ENCODE data around the gene NDUFA13.

Gene NDUFA13

GRCh38 chr19:19543640-19544039, 27.6 kb downstream of the NDUFA13 start:
- Histone ChIP-seq H3K4me2 (ENCODE audit: low read depth, low read length) (no peak overlapping the region), H3K79me2 (ENCODE audit: low read length) (no peaks in the 10 kb centered on the region), H3K9me2 (replicated peaks; ENCODE audit: insufficient read depth, low read length) (no peaks in the 10 kb centered on the region), H2AFZ (ENCODE audit: low read length) (no peak overlapping the region), H3K27me3 (replicated peaks; ENCODE audit: insufficient read depth, low read length) (peaks cover 4% of the 10 kb centered on the region), H3K9me3 (replicated peaks; ENCODE audit: insufficient read depth, low read length) (no peaks in the 10 kb centered on the region), H3K27ac (ENCODE audit: low read length) (no peak overlapping the region), H4K20me1 (ENCODE audit: insufficient read depth, low read length) (no peaks in the 10 kb centered on the region), H3K4me3 (ENCODE audit: low read length) (no peak overlapping the region), H3F3A (ENCODE audit: insufficient read depth, low read length) (no peaks in the 10 kb centered on the region), H3K4me1 (ENCODE audit: low read length) (no peaks in the 10 kb centered on the region), H3K36me3 (replicated peaks; ENCODE audit: insufficient read depth, low read length) (no peaks in the 10 kb centered on the region), H3K9ac (ENCODE audit: low read length) (no peak overlapping the region)
- TF ChIP-seq CTCF (IDR thresholded peaks at IDR 0.05; ENCODE audit: low read length) (no peak), EZH2phosphoT487 (IDR thresholded peaks at IDR 0.05; ENCODE audit: low read length) (no peak), EZH2 (optimal IDR thresholded peaks at IDR 0.05; ENCODE audit: low read depth, low read length) (no peak)
- DNase-seq = no peak

GRCh38 chr19:19544257-19544953, 28.4 kb downstream of the NDUFA13 start:
- H3K4me3 ChIP-seq (ENCODE audit: low read length) = no peak overlapping the region
- no peak overlapping the region for H3K9ac ChIP-seq (ENCODE audit: low read length)
- no peak for TF ChIP-seq CTCF (IDR thresholded peaks at IDR 0.05; ENCODE audit: low read length)
- no peak for TF ChIP-seq EZH2phosphoT487 (IDR thresholded peaks at IDR 0.05; ENCODE audit: low read length)
- no peak for TF ChIP-seq EZH2 (optimal IDR thresholded peaks at IDR 0.05; ENCODE audit: low read depth, low read length)
- no peaks in the 10 kb centered on the region for H4K20me1 ChIP-seq (ENCODE audit: insufficient read depth, low read length)
- no peaks in the 10 kb centered on the region for H3K36me3 ChIP-seq (replicated peaks; ENCODE audit: insufficient read depth, low read length)
- no peak overlapping the region for H3K4me2 ChIP-seq (ENCODE audit: low read depth, low read length)
- H3K79me2 ChIP-seq (ENCODE audit: low read length) = no peaks in the 10 kb centered on the region
- H3K27me3 ChIP-seq (replicated peaks; ENCODE audit: insufficient read depth, low read length) = peaks cover 10% of the 10 kb centered on the region
- DNase-seq = no peak
- no peaks in the 10 kb centered on the region for H3F3A ChIP-seq (ENCODE audit: insufficient read depth, low read length)
- H3K4me1 ChIP-seq (ENCODE audit: low read length) = no peaks in the 10 kb centered on the region
- H2AFZ ChIP-seq (ENCODE audit: low read length) = no peak overlapping the region
- H3K27ac ChIP-seq (ENCODE audit: low read length) = no peak overlapping the region
- no peaks in the 10 kb centered on the region for H3K9me3 ChIP-seq (replicated peaks; ENCODE audit: insufficient read depth, low read length)
- no peaks in the 10 kb centered on the region for H3K9me2 ChIP-seq (replicated peaks; ENCODE audit: insufficient read depth, low read length)

- H3K36me3 ChIP-seq (replicated peaks; ENCODE audit: insufficient read depth, low read length) = no peaks in the 10 kb centered on the region
- H3K9me2 ChIP-seq (replicated peaks; ENCODE audit: insufficient read depth, low read length) = no peaks in the 10 kb centered on the region
- no peak for TF ChIP-seq CTCF (IDR thresholded peaks at IDR 0.05; ENCODE audit: low read length)
- no peak for TF ChIP-seq EZH2 (optimal IDR thresholded peaks at IDR 0.05; ENCODE audit: low read depth, low read length)
- no peak for TF ChIP-seq EZH2phosphoT487 (IDR thresholded peaks at IDR 0.05; ENCODE audit: low read length)
- H3K4me3 ChIP-seq (ENCODE audit: low read length) = no peak overlapping the region
- no peaks in the 10 kb centered on the region for H3K9me3 ChIP-seq (replicated peaks; ENCODE audit: insufficient read depth, low read length)
- no peak for DNase-seq
- no peaks in the 10 kb centered on the region for H4K20me1 ChIP-seq (ENCODE audit: insufficient read depth, low read length)
- H3K27me3 ChIP-seq (replicated peaks; ENCODE audit: insufficient read depth, low read length) = peaks cover 10% of the 10 kb centered on the region
- H3F3A ChIP-seq (ENCODE audit: insufficient read depth, low read length) = no peaks in the 10 kb centered on the region
- no peak overlapping the region for H3K27ac ChIP-seq (ENCODE audit: low read length)
- H3K4me2 ChIP-seq (ENCODE audit: low read depth, low read length) = no peak overlapping the region
- no peaks in the 10 kb centered on the region for H3K79me2 ChIP-seq (ENCODE audit: low read length)
- no peaks in the 10 kb centered on the region for H3K4me1 ChIP-seq (ENCODE audit: low read length)
- no peak overlapping the region for H2AFZ ChIP-seq (ENCODE audit: low read length)
- no peak overlapping the region for H3K9ac ChIP-seq (ENCODE audit: low read length)
Measured at GRCh38 chr19:19544954-19545591, 29.0 kb downstream of the NDUFA13 start.
